ENCODE results near the gene POC1A. TPM values are rescaled to one million over a fixed set of nuclear protein-coding genes. Genes with fewer than 3 reads are reported as not detected.

The POC1A gene
- total RNA-seq, 1 experiment from 2014 or later: 29.0 TPM

DNA sequence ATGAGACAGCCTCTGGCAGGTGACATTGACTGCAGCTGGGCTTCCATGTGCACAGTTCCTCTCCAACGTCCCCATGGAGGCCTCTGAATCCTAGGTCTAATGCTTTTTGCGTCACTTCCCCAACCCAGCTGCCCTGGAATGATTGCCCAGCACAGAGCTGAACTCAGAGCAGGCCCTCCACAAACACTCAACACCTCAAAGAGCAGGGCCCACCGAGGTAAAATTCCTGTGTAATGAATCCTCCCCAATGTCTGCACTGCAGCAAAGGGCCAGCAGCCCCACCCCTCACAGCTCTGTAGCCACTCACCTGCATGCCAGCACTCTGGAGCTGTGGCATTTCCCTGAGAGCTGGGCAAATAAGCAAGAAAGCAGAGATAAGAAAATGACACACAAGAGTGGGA lies 55.2 kb downstream of the POC1A start:
- Histone ChIP-seq H3K14ac (ENCODE audit: insufficient read depth, low read length) (no peak overlapping the region), H4K8ac (replicated peaks; ENCODE audit: insufficient read length, low read depth, low read length) (no peak overlapping the region), H3K9ac (ENCODE audit: extremely low read depth, insufficient read length, low read length) (no peak overlapping the region), H2BK20ac (ENCODE audit: low read depth, low read length, poor library complexity, severe bottlenecking) (no peak overlapping the region), H2BK12ac (ENCODE audit: insufficient read length, low read depth, low read length) (no peak overlapping the region), H4K5ac (ENCODE audit: insufficient read length, low read depth, low read length) (no peak overlapping the region), H3K4me2 (ENCODE audit: insufficient read depth, insufficient read length, low read length) (no peak overlapping the region), H3K79me2 (ENCODE audit: insufficient read depth, low read length) (no peaks in the 10 kb centered on the region), H3K4ac (ENCODE audit: low read depth, low read length) (no peak overlapping the region), H3K79me1 (ENCODE audit: insufficient read depth, low read depth, low read length, poor library complexity, severe bottlenecking) (no peaks in the 10 kb centered on the region), H2AK5ac (ENCODE audit: insufficient read length, low read length) (no peak overlapping the region), H3K9me3 (ENCODE audit: control insufficient read depth, low read depth, low read length) (no peaks in the 10 kb centered on the region), H2BK15ac (ENCODE audit: low read depth, low read length) (no peak overlapping the region), H4K91ac (ENCODE audit: insufficient read length, low read depth, low read length) (no peak overlapping the region), H4K20me1 (ENCODE audit: control insufficient read depth, insufficient read depth, insufficient read length) (no peaks in the 10 kb centered on the region), H3T11ph (ENCODE audit: low read length) (no peak overlapping the region), H3K27ac (ENCODE audit: insufficient read length, low read depth, low read length) (no peak overlapping the region), H3K23ac (ENCODE audit: insufficient read length, low read depth, low read length) (no peak overlapping the region), H2BK120ac (ENCODE audit: low read depth, low read length, poor library complexity, severe bottlenecking) (no peak overlapping the region), H3K4me1 (ENCODE audit: insufficient read depth, low read length) (no peaks in the 10 kb centered on the region), H2AFZ (ENCODE audit: low read length) (no peak overlapping the region), H3K56ac (ENCODE audit: insufficient read length, low read depth, low read length) (no peak overlapping the region), H2BK5ac (ENCODE audit: insufficient read length, low read length) (no peak overlapping the region), H3K27me3 (ENCODE audit: insufficient read depth, low read length) (no peaks in the 10 kb centered on the region), H3K23me2 (ENCODE audit: insufficient read length, low read depth, low read length, poor library complexity, severe bottlenecking) (no peaks in the 10 kb centered on the region), H3K18ac (ENCODE audit: insufficient read length, low read depth, low read length) (no peak overlapping the region)
- TF ChIP-seq, protein P1, sequence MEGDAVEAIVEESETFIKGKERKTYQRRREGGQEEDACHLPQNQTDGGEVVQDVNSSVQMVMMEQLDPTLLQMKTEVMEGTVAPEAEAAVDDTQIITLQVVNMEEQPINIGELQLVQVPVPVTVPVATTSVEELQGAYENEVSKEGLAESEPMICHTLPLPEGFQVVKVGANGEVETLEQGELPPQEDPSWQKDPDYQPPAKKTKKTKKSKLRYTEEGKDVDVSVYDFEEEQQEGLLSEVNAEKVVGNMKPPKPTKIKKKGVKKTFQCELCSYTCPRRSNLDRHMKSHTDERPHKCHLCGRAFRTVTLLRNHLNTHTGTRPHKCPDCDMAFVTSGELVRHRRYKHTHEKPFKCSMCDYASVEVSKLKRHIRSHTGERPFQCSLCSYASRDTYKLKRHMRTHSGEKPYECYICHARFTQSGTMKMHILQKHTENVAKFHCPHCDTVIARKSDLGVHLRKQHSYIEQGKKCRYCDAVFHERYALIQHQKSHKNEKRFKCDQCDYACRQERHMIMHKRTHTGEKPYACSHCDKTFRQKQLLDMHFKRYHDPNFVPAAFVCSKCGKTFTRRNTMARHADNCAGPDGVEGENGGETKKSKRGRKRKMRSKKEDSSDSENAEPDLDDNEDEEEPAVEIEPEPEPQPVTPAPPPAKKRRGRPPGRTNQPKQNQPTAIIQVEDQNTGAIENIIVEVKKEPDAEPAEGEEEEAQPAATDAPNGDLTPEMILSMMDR (conservative IDR thresholded peaks at IDR 0.05): no peak
- DNase-seq: no peak
- H3K27ac Mint-ChIP-seq: no peak overlapping the region; a peak in 2 of 7 replicates
- H3K27me3 Mint-ChIP-seq (ENCODE audit: low read depth): no peaks in the 10 kb centered on the region
- no CpG with 5 or more reads among the region's 3 CpGs for WGBS (ENCODE audit: extremely low coverage, insufficient read length, low lambda C conversion rate)
- no peaks in the 10 kb centered on the region for H3K4me1 Mint-ChIP-seq
- peaks cover 26 to 52% (median 49%) of the 10 kb centered on the region in 3 experiments; a peak in 6 of 7 replicates for H3K36me3 Mint-ChIP-seq (ENCODE audit: insufficient read depth in 1 of 3, low read depth in 3 of 3)
- H3K4me3 Mint-ChIP-seq: no peak overlapping the region
- H3K9me3 Mint-ChIP-seq: peaks cover 3 to 8% of the 10 kb centered on the region in 2 experiments; a peak in 3 of 5 replicates

Data from H9 (cell line).